ENCODE results near the gene PAPOLA. TPM values are rescaled to one million over a fixed set of nuclear protein-coding genes. Genes with fewer than 3 reads are reported as not detected.
"Not testable (repeated sequence)": the region's sequence is repeated elsewhere in the genome, so short reads cannot be mapped to it uniquely, and the experiment has no call there.

Gene PAPOLA
- total and polyA plus RNA-seq, 12 donors: 63.0 to 159 (median 110) TPM

DNA sequence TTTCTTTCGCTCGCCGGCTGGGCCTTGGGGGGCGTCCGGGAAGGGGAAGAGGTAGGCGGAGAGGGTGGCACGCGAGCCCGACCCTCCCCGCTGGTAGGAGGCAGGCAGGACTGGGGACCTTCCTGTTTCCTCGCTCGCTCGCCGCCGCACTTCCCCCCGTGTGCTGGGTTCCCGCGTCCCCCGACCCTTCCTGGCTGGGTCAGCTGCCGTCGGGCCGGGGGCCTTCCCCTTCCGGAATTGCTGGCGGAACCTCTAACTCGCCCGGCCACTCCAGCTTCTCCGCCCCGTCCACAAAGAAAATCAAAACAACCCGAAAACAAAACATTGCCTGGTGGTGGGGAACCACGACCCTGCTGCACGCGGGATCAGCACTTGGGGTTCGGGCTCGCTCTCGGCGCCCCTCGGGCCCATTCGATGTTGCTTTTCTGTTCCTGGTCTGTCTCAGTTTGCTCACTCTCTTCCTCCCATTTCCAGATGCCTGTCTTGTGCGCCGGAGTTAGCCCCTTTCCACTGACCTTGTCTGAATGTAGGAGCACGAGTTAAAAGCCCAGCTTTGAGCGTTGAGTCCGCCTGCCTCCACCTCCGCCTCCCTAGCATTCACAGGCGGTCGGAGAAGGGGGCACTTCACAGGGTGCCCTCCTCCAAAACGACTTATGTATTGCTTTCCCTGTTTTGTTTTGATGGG lies 581 bp downstream of the PAPOLA start:
- Histone ChIP-seq H3K9me3 (peaks cover 0 to 4% (median 0%) of the 10 kb centered on the region in 11 donors), H3K27ac (peak overlapping the region; percentile 90 to 99 (median 96)), H3K36me3 (no peaks in the 10 kb centered on the region), H3K27me3 (no peaks in the 10 kb centered on the region), H3K4me1 (peaks cover 7 to 54% (median 43%) of the 10 kb centered on the region in 9 donors), H3K4me3 (peak overlapping the region; percentile 78 to 98 (median 86))
- TF ChIP-seq, protein P1, sequence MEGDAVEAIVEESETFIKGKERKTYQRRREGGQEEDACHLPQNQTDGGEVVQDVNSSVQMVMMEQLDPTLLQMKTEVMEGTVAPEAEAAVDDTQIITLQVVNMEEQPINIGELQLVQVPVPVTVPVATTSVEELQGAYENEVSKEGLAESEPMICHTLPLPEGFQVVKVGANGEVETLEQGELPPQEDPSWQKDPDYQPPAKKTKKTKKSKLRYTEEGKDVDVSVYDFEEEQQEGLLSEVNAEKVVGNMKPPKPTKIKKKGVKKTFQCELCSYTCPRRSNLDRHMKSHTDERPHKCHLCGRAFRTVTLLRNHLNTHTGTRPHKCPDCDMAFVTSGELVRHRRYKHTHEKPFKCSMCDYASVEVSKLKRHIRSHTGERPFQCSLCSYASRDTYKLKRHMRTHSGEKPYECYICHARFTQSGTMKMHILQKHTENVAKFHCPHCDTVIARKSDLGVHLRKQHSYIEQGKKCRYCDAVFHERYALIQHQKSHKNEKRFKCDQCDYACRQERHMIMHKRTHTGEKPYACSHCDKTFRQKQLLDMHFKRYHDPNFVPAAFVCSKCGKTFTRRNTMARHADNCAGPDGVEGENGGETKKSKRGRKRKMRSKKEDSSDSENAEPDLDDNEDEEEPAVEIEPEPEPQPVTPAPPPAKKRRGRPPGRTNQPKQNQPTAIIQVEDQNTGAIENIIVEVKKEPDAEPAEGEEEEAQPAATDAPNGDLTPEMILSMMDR (IDR thresholded peaks at IDR 0.05): no peak
- DNase-seq (peak; percentile 59 to 61), ATAC-seq (peak; percentile 50 to 76 (median 66))
- WGBS, 2 donors: 1% methylated on average over 41 to 47 of the region's 47 CpGs
- intact Hi-C loops (cut with DNase I): loop anchor here in 2 of 10 donors (5.0 to 10.0 kb wide), 2 partner anchors 138 to 140 kb away; partner anchors contain the start of genes ATG2B (in 2 of the 2) and GSKIP (in 2 of the 2)

- H3K9me3 ChIP-seq: peaks cover 0 to 4% (median 0%) of the 10 kb centered on the region in 11 donors
- no peak for DNase-seq
These were observed 1.1 kb downstream of the PAPOLA start for GRCh38 chr14:96503306-96503679.

GRCh38 chr14:96504353-96504752 lies 2.2 kb downstream of the PAPOLA start:
- intact Hi-C loops (cut with DNase I): loop anchor here in 2 of 10 donors (5.0 to 10.0 kb wide), 2 partner anchors 140 to 142 kb away; partner anchors contain the start of genes ATG2B (in 2 of the 2) and GSKIP (in 2 of the 2)
- Histone ChIP-seq H3K27ac (peak overlapping the region in 1 of 10 donors; percentile 96), H3K4me1 (peaks cover 7 to 70% (median 58%) of the 10 kb centered on the region in 9 donors), H3K4me3 (peak overlapping the region in 7 of 10 donors; percentile 1 to 89 (median 83))
- not testable (repeated sequence) for ATAC-seq, H3K9me3 ChIP-seq, H3K27me3 ChIP-seq, H3K36me3 ChIP-seq, DNase-seq
- 92 to 94% methylated on average over 12 of the region's 12 CpGs for WGBS, 2 donors

More at GRCh38 chr14:96503306-96503679, 1.1 kb downstream of the PAPOLA start:
- Histone ChIP-seq H3K36me3 (no peaks in the 10 kb centered on the region), H3K4me3 (peak overlapping the region; percentile 78 to 98 (median 86)), H3K27ac (peak overlapping the region in 9 of 10 donors; percentile 92 to 99 (median 97)), H3K27me3 (no peaks in the 10 kb centered on the region), H3K4me1 (peaks cover 7 to 59% (median 47%) of the 10 kb centered on the region in 9 donors)
- WGBS, 2 donors: 11 to 13% methylated on average over 5 of the region's 5 CpGs
- no peak for ATAC-seq
- TF ChIP-seq, protein P1 (IDR thresholded peaks at IDR 0.05): no peak
- intact Hi-C loops (cut with DNase I): loop anchor here in 2 of 10 donors (5.0 to 10.0 kb wide), 2 partner anchors 138 to 141 kb away; partner anchors contain the start of genes ATG2B (in 2 of the 2) and GSKIP (in 2 of the 2)

DNA sequence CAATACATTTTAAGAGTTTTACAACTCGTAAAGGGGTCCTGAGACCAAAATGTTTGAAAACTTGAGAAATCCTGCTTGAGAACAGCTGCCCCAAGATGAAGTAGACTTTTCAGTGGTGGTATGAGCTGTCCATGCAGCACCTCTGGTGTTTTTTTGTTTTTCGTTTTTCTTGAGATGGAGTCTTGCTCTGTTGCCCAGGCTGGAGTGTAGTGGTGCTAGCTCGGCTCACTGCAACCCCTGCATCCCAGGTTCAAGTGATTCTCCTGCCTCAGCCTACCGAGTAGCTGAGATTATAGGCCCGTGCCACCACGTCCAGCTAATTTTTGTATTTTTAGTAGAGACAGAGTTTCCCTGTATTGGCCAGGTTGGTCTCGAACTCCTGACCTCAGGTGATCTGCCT lies 5.5 kb downstream of the PAPOLA start:
- peak overlapping the region in 3 of 10 donors; percentile 13 to 45 (median 18) for H3K27ac ChIP-seq
- peaks cover 7 to 93% (median 83%) of the 10 kb centered on the region in 9 donors for H3K4me1 ChIP-seq
- intact Hi-C loops (cut with DNase I): loop anchor here in 1 of 10 donors (10.0 kb wide), 1 partner anchor 143 kb away; the partner anchor contains the start of genes ATG2B and GSKIP
- WGBS, 2 donors: 93 to 97% methylated on average over 7 of the region's 7 CpGs
- H3K9me3 ChIP-seq: peaks cover 0 to 4% (median 0%) of the 10 kb centered on the region in 11 donors
- H3K4me3 ChIP-seq: no peak overlapping the region
- DNase-seq (no peak), ATAC-seq (no peak)
- H3K36me3 ChIP-seq: no peaks in the 10 kb centered on the region
- TF ChIP-seq, protein P1 (IDR thresholded peaks at IDR 0.05): no peak
- no peaks in the 10 kb centered on the region for H3K27me3 ChIP-seq
